IgD-negative memory B cell (primary cell): ENCODE measurements around the gene XCL1. TPM values are rescaled to one million over a fixed set of nuclear protein-coding genes. Genes with fewer than 3 reads are reported as not detected.
"Not testable (repeated sequence)": the region's sequence is repeated elsewhere in the genome, so short reads cannot be mapped to it uniquely, and the experiment has no call there.

Experiments
- H3K27ac Mint-ChIP-seq, 3 donors: one replicate each; pipeline ENCODE4 v1.8.0; 2020 to 2022; ENCODE audit warnings: mild to moderate bottlenecking in 3 of 3, mixed read lengths in 3 of 3, moderate library complexity in 1 of 3
- H3K27me3 Mint-ChIP-seq: one replicate; pipeline ENCODE4 v1.8.0; 2021; ENCODE audit warnings: mixed read lengths
- H3K36me3 Mint-ChIP-seq: one replicate; pipeline ENCODE4 v1.8.0; 2020; ENCODE audit warnings: mild to moderate bottlenecking, mixed read lengths
- H3K4me1 Mint-ChIP-seq, 3 donors: one replicate each; pipeline ENCODE4 v1.8.0; 2020 to 2022; ENCODE audit warnings: mixed read lengths in 3 of 3, mild to moderate bottlenecking in 1 of 3
- H3K4me3 Mint-ChIP-seq, 4 donors: one replicate each; pipeline ENCODE4 v1.8.0; 2020 to 2022; ENCODE audit warnings: mild to moderate bottlenecking in 4 of 4, mixed read lengths in 4 of 4, moderate library complexity in 3 of 4
- H3K9me3 Mint-ChIP-seq, 3 donors: one replicate each; pipeline ENCODE4 v1.8.0; 2020 to 2021; ENCODE audit warnings: mixed read lengths in 3 of 3, mild to moderate bottlenecking in 1 of 3
- polyA plus RNA-seq: library from polyadenylated mRNA; unstranded; fragments of 300-500 nt; fragmentation: Illumina TruSeq; gene quantifications from one replicate; pipeline ENCODE4 v1.2.3, GENCODE V29; 2021

The XCL1 gene, protein sequence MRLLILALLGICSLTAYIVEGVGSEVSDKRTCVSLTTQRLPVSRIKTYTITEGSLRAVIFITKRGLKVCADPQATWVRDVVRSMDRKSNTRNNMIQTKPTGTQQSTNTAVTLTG
- polyA plus RNA-seq, result 0.43 TPM

DNA sequence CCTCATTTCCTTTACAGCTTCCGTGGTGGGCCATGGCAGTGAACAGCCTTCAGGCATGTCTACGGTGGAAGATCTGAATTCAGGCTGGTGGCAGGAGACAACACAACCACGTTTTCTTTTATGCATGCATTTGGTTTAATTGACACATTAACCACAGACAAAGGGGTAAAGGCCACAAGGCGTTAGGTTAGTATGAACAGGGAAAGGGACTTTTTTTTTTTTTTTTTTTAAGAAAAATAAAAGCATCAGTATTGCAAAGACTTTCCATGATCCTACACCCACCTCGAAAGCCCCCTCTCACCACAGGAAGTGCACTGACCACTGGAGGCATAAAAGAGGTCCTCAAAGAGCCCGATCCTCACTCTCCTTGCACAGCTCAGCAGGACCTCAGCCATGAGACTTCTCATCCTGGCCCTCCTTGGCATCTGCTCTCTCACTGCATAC lies at the start of gene XCL1:
TSS of gene XCL1 (plus strand) at position 361 of the 444 bp plus-strand sequence. CDS start at position 394, 33 bp downstream.
- not testable (repeated sequence) for H3K4me1 Mint-ChIP-seq, H3K27ac Mint-ChIP-seq, H3K4me3 Mint-ChIP-seq, H3K27me3 Mint-ChIP-seq, H3K9me3 Mint-ChIP-seq, H3K36me3 Mint-ChIP-seq

DNA sequence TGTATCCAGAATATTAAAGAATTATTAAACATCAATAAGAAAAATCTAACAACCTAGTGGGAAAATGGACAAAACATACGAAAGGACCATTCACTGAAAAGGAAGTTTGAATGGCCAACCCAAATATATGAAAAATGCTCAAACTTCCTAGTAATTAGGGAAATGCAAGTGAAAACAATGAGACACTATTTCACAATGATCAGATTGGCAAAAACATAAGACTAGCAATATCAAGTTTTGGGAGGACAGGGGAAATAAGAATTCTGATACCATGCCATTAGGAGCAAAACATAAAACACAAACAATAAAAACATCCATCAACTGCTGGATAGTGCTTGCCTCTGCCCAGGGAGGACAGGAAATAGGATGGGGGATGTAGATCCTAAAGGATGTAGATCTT lies 46.9 kb upstream of the XCL1 start:
- Mint-ChIP-seq H3K4me1 (no peaks in the 10 kb centered on the region), H3K4me3 (no peak overlapping the region), H3K9me3 (peaks cover under 1 to 1% (median under 1%) of the 10 kb centered on the region in 3 donors), H3K36me3 (no peaks in the 10 kb centered on the region), H3K27me3 (no peaks in the 10 kb centered on the region), H3K27ac (no peak overlapping the region)

DNA sequence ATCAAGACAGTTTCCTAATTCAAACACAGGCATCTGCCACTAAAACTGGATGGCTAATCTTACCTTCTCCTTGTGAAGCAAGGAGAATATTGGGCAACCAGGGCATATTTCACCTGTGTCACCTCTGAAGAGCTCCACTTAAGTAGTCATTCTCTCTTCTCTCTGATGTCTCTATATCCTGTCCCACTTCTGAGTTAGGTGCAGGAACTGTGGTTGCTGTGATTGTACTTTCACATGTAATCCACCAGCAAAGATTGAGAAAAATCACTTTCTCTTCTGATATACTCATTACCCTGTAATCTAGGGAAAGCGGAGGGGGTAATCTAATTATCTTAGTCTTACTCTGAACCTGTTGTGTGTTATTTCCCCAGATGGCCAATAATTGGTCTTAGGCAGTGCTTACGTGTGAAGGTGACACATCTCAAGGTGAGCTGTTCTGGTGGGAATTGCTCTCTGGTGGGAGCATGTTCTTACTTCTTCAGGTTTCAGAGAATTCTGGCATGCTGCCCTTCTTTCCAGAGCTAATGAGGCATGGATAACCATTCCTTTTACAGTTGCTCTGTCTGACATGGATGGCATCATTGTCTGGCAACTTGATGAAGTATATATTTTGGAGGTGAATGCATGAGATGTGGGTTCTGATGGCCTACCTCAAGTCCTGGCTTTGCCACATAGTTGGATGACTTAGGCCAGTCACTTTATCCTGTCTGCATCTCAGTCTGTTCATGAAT lies 44.6 kb upstream of the XCL1 start:
- H3K4me1 Mint-ChIP-seq, result peaks cover 6 to 17% (median 13%) of the 10 kb centered on the region in 3 donors
- no peaks in the 10 kb centered on the region for H3K27me3 Mint-ChIP-seq
- no peaks in the 10 kb centered on the region for H3K36me3 Mint-ChIP-seq
- no peak overlapping the region for H3K27ac Mint-ChIP-seq
- H3K4me3 Mint-ChIP-seq, result no peak overlapping the region
- no peaks in the 10 kb centered on the region for H3K9me3 Mint-ChIP-seq

DNA sequence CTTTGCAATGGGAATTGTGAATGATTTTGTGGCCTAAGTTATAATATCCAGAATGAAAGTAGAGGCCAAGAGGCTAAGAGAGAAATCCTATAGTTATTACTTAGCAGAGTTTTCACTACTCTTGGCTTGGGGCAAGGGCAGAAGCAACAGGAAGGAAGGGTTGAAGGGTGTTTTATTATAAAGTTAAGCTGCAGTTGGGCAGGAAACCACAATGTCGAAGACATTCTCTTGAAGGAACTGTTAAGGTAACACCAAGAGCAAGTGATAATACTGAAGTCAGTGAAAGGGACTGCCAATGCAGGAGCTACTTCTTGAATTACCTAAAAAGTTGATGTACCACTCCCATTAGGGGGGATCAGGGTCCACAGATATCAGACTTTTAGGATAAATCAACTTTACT lies 40.9 kb upstream of the XCL1 start:
- Mint-ChIP-seq H3K4me1 (peaks cover 6 to 17% (median 17%) of the 10 kb centered on the region in 3 donors), H3K36me3 (no peaks in the 10 kb centered on the region), H3K27me3 (no peaks in the 10 kb centered on the region), H3K27ac (peak overlapping the region in 2 of 3 donors; percentile 48 to 87), H3K4me3 (peak overlapping the region in 3 of 4 donors; percentile 43 to 59 (median 57)), H3K9me3 (peaks cover 0 to 2% (median 0%) of the 10 kb centered on the region in 3 donors)

DNA sequence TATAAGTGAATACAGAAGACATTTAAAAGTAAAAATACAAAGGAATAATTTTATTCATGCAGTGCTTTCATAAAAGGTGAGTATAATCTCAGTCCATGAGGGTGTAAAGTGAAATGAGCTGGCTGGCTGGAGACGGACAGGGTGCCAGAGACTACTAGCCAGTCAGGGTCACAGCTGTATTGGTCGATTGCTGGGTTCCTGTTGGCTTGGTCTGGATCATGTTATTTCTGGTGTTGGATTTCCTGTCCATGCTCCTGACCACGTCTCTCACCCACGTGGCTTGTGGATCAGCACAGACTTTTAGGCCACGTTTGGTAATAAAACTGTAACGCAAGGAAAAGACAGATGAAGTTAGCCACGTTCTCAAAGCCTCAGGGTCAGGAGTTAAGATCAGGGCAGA lies 35.6 kb upstream of the XCL1 start:
- not testable (repeated sequence) for H3K27me3 Mint-ChIP-seq, H3K9me3 Mint-ChIP-seq, H3K36me3 Mint-ChIP-seq, H3K4me3 Mint-ChIP-seq, H3K27ac Mint-ChIP-seq, H3K4me1 Mint-ChIP-seq

DNA sequence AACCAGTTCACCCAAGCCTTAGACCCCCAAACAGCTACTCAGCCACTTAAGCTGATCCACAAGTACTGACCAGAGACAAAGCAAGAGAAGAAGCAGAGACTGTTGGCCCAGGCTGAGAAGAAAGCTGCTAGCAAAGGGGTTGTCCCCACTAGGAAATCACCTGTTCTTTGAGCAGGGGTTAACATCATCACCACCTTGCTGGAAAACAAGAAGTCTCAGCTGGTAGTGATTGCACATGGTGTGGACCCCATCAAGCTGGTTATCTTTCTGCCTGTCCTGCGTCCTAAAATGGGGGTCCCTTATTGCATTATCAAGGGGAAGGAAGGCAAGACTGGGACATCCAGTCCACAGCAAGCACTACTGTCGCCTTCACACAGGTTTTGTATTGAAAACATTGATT lies 33.4 kb upstream of the XCL1 start:
- not testable (repeated sequence) for H3K36me3 Mint-ChIP-seq, H3K4me1 Mint-ChIP-seq, H3K27ac Mint-ChIP-seq, H3K27me3 Mint-ChIP-seq, H3K9me3 Mint-ChIP-seq
- peak overlapping the region in 1 of 4 donors; percentile 84 for H3K4me3 Mint-ChIP-seq

DNA sequence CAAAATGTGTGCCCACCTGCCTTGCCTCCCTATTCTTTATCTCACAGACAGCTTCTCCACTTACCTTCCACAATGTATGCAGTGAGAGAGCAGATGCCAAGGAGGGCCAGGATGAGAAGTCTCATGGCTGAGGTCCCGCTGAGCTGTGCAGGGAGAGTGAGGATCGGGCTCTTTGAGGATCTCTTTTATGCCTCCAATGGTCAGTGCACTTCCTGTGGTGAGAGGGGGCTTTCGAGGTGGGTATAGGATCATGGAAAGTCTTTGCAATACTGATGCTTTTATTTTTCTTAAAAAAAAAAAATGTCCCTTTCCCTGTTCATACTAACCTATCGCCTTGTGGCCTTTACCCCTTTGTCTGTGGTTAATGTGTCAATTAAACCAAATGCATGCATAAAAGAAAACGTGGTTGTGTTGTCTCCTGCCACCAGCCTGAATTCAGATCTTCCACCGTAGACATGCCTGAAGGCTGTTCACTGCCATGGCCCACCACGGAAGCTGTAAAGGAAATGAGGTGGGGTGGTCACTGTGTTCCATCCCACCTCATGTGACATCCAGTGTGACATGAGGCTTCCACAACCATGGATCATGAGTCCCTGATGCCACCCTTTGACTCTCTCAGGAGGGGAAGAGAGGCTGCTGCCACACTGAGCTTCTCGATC lies 32.4 kb upstream of the XCL1 start, which contains the start of gene XCL2:
TSS of gene XCL2 (minus strand) at position 158 of the 659 bp plus-strand sequence. CDS start at position 125, 33 bp downstream.
- H3K4me3 Mint-ChIP-seq, result peak within 1 kb of the TSS in 1 of 4 donors; percentile 84
- not testable (repeated sequence) for H3K9me3 Mint-ChIP-seq, H3K27me3 Mint-ChIP-seq, H3K36me3 Mint-ChIP-seq, H3K27ac Mint-ChIP-seq, H3K4me1 Mint-ChIP-seq

DNA sequence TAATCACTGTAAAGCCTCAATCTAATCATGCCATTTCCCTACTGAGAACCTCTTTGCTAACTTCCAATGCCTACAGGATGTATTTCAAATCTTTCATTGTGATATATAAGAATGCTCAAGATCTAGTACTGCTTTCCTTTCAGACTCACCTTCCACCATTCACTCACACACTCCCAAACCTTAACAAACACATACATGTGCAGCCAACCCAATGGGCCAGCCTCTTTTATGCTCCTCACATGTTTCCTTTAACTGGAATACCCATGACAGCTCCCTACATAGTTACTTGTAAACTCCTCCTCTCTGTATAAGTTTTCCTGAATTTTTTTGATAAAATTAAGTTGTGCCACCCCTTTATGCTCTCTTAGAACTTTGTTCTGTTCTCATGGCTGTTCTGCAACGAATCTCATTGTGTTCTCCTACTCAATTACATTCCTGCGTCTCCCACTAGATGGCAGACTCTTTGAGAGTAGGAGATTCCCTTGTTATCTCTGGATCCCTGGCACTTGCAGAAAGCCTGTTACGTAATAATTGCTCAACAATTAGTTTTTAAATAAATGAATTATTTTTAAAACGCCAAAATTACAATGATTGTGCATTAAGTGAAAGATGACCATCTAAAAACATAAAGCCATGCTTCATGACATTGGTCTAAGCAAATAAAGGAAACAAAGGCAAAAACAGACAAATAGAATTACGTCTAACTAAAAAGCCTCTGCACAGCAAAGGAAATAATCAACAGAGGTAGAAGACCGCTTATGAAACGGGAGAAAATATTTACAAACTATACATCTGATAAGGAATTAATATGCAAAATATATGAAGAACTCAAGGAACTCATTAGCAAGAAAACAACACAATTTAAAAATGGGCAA lies 30.5 kb upstream of the XCL1 start:
- H3K27ac Mint-ChIP-seq, H3K27me3 Mint-ChIP-seq: not testable (repeated sequence)

DNA sequence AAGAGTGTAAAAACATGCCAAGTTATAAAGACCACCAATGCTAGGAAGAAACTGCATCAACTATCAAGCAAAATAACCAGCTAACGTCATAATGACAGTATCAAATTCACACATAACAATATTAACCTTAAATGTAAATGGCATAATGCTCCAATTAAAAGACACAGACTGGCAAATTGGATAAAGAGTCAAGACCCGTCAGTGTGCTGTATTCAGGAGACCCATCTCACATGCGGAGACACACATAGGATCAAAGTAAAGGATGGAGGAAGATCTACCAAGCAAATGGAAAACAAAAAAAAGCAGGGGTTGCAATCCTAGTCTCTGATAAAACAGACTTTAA lies 29.9 kb upstream of the XCL1 start:
- not testable (repeated sequence) for H3K27ac Mint-ChIP-seq, H3K4me1 Mint-ChIP-seq

More for the DNA sequence above, 30.5 kb upstream of the XCL1 start:
- H3K36me3 Mint-ChIP-seq, H3K4me1 Mint-ChIP-seq, H3K4me3 Mint-ChIP-seq, H3K9me3 Mint-ChIP-seq: not testable (repeated sequence)

DNA sequence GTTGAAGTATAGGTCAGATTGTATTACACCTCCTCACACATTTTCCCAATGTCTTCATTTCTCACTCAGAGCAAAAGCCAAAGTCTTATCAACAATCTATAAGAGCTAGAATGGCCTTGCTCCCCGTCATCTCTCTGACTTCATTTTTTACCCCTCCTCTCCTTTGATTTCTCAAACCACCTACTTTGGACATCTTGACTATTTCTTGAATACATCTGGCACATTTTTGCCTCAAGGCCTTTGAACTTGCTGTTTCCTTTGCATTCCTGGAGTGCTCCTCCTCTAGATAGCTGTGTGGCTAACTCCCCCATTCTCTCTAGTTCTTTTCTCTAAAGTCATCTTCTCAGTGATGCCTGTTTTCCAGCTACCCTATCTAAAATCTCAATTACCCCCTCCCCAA lies 25.4 kb upstream of the XCL1 start:
- peaks cover 9% of the 10 kb centered on the region for H3K27me3 Mint-ChIP-seq
- no peak overlapping the region for H3K4me3 Mint-ChIP-seq
- peaks cover 0 to 7% (median 0%) of the 10 kb centered on the region in 3 donors for H3K9me3 Mint-ChIP-seq
- no peak overlapping the region for H3K27ac Mint-ChIP-seq
- H3K36me3 Mint-ChIP-seq, result no peaks in the 10 kb centered on the region
- peaks cover 0 to 1% (median 0%) of the 10 kb centered on the region in 3 donors for H3K4me1 Mint-ChIP-seq

More for the DNA sequence above, 29.9 kb upstream of the XCL1 start:
- H3K27me3 Mint-ChIP-seq, result peaks cover 11% of the 10 kb centered on the region
- not testable (repeated sequence) for H3K4me3 Mint-ChIP-seq, H3K9me3 Mint-ChIP-seq, H3K36me3 Mint-ChIP-seq

DNA sequence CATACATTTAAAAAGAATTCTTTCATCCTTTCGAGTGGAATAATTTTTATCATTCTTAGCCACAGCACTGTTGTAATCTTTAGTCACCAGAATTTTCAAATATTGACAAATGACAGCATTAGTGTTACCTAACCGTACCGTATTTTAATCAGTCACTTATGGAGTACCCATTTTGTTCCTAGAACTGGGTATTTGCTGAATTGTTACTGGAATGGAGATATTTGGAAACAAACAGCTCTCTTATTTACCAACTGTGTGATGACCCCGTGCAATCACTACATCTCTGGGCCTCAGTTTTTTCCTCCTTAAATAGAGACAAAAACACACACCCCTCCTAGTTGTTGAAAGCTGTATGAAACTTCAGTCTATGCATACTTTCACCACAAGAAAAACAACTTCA lies 24.7 kb upstream of the XCL1 start:
- Mint-ChIP-seq H3K9me3 (peaks cover 0 to 5% (median 0%) of the 10 kb centered on the region in 3 donors), H3K4me1 (peaks cover 0 to 1% (median 0%) of the 10 kb centered on the region in 3 donors), H3K27ac (no peak overlapping the region), H3K27me3 (peaks cover 7% of the 10 kb centered on the region), H3K4me3 (no peak overlapping the region), H3K36me3 (no peaks in the 10 kb centered on the region)

DNA sequence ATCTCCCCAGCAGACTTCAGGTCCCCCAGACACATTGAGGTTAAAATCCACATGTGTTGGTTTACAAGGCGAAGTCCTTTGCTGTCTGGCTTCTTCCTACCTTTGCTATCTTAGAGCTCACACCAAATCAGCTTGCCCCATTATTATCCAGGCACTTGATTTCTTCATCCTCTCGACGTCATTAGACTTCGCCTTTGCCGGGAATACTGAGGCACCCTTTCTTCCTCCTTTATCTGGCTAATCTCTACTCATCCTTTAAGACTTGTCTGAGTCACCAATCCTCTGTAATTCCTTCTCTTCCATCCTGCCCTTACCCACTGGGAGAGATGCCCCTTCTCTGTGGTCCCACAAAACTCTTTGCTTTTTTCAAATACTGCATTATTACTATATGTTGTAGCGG lies 23.4 kb upstream of the XCL1 start:
- Mint-ChIP-seq H3K4me3 (peak overlapping the region in 1 of 4 donors; percentile 30), H3K36me3 (no peaks in the 10 kb centered on the region), H3K27me3 (peaks cover 7% of the 10 kb centered on the region), H3K4me1 (peaks cover 0 to 1% (median 0%) of the 10 kb centered on the region in 3 donors), H3K9me3 (peaks cover 0 to 5% (median 1%) of the 10 kb centered on the region in 3 donors), H3K27ac (no peak overlapping the region)

DNA sequence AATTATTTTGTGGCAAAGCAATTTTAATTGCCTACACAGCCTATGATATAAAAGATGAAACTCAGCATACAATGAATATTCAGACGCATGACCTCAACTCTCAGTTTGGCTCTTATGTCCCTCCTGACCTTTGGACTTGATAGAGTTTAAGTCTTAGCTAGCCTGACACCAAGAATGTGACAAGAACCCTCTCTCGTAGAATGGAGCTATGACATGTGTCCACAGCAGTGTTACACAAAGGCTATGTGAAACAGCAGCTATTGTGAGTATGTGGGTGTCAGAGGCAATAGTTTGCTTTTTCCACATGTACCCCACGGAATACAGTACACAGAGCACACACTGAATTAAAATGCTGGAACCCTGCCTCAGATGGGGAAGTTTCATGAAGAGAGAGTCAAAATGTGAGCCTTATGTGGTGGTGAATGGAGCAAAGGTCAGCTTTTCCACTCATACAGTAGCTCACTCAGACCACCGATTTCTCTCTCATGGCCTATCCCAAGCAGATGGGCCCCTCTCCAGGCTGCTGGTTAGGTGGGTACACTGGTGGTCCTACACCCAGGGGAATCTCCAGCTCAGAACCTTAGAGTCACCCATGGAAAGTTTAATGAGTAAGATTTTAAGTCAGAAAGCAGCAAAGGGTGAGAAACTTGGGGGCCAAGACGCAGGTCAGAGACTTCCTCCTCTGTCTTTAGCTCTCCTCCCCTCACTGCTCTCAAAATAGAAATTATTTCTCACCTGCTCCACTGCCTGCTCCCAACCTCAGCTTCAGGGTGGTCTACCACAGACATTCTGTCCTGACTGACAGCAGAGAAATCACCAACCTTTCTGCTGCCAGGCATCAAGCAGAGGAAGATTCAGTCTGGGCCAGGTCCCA lies 22.5 kb upstream of the XCL1 start:
- H3K27me3 Mint-ChIP-seq, result peaks cover 7% of the 10 kb centered on the region
- peaks cover 0 to 1% (median 0%) of the 10 kb centered on the region in 3 donors for H3K4me1 Mint-ChIP-seq
- no peak overlapping the region for H3K4me3 Mint-ChIP-seq
- H3K36me3 Mint-ChIP-seq, result no peaks in the 10 kb centered on the region
- H3K9me3 Mint-ChIP-seq, result peaks cover 0 to 5% (median 1%) of the 10 kb centered on the region in 3 donors
- H3K27ac Mint-ChIP-seq, result no peak overlapping the region
